Activated T-helper 1 cell treated with anti-CD3 and anti-CD28 coated beads, Interleukin-2, amount 50 U/mL, for 16 hours (primary cell): ENCODE results near the gene FBLN7.

Experiments used
- DNase-seq, 2 donors: peaks; one replicate each; pipeline ENCODE4 v3.0.0-alpha.2; 2020; ENCODE audit warnings: low read depth in 1 of 2, low spot score in 1 of 2

FBLN7 gene

DNA sequence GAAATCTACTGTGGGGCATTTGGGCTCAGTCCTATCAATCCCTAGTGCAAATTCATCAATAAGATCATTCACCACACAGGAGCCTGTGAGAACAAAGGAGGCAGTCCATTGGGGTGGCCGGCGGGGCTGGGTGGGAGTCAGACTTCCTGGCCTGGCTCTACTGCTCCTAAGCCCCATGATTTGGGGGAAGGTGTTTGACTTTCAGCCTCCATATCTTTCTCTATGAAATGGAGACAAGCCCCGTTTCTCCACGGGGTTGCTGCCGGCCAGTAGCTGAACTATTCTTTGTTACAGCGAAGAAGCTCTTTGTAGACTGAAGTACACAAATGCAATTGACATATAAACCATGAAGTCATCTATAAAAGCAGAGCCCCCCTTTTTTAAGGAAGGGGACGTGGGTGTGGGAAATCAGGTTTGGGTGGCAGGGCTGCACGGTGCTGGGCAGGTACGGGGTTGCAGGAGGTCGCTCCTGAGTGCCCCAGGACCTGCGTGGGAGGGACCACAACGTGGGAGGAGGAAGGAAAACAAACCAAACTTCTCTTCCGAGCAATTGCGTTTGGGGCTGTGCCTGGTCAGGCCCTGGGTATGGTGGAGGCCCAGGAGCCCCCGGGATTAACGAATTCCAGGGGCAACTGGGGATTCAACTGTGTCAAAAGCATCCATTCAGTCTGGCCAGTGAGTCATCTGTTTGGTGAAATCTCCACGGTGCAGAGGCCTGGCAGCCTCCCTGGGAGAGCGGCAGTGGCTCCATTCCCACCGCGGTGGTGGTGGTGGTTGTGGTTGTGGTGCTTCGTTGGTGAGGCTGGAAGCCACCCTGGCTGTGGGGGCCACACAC, 18.2 kb downstream of the FBLN7 start:
- no peak for DNase-seq

DNA sequence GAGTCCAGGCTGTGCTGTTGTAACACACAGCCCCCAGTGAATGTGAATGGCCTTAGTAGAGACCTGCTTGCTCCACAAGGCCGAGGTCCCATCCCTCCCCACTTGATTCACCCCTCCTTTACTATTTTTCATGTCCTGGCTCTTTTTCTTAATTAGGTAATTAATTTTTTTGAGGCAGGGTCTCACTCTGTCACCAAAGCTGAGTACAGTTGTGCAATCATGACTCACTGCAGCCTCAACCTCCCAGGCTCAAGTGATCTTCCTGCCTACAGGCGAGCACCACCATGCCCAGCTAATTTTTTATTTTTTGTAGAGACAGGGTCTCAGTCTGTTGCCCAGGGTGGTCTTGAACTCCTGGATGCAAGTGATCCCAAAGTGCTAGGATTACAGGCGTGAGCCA, 19.3 kb downstream of the FBLN7 start:
- DNase-seq = no peak

DNA sequence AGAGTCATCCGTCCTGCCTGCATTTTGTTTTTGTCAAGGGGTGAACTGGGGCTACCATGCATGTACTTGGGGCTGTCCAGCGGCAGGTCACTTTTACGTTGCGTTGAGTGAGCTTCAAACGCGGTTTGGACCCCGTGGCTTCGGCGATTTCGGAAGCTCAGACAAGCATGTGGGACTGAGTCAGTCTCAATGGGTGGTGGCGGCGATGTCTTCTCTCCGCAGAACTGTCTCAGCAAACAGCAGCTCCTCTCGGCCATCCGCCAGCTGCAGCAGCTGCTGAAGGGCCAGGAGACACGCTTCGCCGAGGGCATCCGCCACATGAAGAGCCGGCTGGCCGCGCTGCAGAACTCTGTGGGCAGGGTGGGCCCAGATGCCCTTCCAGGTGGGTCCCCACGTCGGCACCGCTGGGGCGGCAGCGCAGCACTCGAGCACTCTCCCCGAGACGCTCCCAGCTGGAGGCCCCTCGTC, 21.3 kb downstream of the FBLN7 start:
- no peak for DNase-seq

DNA sequence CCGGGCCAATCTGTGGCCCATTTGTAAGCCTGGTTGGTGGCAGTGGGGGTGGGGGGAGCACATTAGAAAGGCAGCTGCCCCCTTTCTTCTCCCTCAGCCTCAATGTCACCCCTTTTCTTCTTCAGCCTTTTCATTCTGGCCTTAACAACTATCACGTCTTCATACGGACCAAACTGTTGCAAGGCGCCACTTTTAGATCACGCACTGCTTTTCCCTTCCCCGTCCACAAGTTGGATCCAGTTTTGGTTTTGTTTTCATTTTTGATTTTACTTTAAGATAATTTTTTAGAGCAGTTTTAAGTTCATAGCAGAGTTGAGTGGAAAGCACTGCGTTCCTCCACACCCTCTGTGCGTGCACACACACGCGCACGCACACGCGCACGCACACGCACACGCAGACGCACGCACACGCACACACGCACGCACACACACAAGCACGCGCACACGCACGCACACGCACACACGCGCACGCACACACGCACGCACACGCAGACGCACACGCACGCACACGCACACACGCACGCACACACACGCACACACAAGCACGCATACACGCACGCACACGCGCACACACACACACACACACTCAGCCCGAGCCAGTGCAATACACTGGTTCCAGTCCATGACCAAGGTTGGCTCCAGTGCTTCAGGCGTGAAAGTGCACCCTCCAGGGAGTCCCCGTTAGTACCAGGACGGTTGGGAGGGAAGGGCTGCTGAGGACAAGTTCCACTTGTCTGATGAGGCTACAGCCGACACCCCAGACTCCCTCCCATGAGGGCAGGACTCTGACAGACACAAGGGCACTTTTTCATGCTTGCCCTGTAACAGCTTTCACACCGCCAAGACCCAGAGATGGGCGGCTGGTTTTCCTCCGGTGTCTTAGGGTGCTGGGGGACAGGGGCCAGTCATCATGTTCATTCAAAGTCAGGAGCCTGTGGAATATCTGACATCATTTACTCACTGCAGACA, 22.4 kb downstream of the FBLN7 start:
- no peak for DNase-seq

DNA sequence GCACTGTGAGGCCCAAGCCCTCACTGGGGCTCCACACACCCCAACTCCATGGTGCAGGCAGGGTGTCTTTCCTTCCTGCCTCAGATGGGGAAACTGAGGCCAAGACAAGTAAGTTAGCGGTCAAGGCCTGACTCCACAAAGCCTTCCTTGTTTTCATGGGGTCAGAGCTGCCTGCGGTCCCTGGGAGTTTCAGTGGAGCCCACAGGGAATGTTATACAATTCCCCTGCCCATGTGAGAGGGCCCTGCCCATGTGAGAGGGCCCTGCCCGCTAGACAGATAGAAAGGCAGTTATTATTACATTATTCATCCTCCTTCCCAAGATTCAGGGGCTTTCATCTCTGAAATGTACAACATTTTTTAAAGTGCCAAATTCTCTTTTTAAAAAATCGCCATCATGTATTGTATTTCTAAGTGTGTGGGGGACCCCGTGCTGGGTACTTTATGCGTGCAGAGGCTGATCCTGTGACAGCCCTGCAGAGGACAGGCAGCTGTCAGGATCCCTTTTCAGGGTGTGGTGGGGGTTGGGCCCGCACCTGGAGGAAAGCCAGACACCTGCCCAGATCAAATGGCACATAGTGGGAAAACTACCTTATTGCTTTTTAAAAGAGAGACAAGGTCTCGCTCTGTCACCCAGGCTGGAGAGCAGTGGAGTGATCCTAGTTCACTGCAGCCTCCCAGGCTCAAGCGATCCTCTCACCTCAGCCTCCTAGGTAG, 23.4 kb downstream of the FBLN7 start:
- no peak for DNase-seq

DNA sequence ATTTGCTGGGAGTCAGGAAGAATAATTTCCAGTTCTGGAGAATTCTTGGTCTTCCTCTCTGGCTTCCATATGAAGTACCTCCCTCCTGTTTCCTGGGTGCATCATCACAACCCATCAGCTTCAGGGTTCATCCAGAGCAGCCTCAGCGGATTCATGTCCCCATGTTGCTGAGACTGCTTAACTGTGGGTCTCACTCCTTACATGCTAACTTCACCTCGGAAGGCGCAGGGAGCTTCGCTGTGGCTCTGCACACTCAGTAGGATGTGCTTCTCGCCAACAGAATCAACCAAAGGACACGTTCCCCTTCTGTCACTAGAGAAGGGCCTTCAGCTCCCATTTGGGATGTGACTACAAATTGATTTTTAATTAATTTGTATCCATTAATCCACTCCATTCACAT, 24.2 kb downstream of the FBLN7 start:
- no peak for DNase-seq

DNA sequence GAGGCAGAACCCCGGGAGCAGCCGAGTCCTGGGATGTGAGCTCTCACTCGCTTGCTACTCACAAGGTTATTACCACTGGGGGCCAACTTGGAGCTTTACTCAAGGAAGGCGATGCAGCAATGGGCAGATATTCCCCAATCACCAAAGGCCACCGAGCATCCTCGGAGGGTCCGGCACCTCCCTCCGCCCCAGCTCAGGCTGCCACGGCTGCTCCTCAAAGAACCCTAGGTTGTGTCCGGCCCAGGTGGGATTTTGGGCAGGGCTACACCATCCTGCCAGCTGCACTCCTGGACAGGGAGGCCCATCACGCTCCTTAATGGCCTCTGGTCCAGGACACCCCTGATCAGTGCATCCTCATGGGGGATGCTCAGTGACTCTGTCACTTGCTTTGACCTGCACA, 24.8 kb downstream of the FBLN7 start:
- DNase-seq = no peak

DNA sequence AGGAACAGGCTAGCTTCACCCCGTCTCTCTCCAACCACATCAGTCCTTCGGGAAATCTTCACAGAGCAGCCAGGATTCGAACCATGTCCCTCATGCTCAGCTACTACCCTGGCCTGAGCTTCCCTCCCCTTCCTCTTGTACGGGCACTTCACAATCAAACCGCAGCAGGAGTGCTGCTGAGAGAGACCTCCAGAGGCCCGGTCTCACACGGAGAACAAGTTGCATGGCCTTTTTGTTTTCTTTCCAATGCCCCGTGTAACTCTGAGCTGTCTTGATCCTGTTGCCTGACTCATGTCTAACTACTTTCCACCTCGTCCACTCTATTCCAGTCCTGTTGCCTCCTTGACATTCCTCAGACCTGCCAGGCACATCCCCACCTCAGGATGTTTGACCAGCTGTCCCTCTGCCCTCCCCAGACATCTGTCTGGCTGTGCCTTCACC, 25.4 kb downstream of the FBLN7 start:
- no peak for DNase-seq

DNA sequence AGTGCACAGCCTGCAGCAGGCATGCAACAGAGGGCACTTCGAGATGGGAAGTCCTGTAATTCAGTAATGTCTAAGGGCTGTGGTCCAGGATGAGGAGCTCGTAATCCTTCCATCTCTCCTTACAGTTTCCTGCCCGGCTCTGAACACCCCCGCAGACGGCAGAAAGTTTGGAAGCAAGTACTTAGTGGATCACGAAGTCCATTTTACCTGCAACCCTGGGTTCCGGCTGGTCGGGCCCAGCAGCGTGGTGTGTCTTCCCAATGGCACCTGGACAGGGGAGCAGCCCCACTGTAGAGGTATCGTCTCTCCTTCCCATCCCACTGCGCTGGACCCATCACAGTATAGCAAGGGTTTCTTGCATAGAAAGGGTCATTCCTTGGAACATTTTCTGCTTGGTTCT, 26.7 kb downstream of the FBLN7 start:
- DNase-seq = no peak

DNA sequence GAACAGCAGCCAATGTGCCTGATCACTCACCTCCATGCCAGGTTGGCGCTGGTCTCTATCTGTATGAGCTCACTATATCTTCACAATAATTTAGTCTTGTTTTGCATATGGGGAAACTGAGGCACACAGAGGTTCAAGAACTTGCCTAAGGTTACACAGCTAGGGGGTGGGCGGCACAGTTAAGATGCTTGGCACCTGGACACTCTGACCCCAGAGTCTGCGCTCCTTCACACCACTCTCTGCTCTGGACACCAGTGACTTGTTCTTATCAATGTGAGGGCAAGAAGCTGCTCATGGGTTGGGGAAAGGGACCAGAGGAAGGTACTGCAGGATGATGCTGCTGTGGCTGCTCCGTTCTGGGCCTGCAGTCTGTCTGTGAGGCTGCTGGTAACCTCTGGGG, 27.1 kb downstream of the FBLN7 start:
- DNase-seq = no peak

DNA sequence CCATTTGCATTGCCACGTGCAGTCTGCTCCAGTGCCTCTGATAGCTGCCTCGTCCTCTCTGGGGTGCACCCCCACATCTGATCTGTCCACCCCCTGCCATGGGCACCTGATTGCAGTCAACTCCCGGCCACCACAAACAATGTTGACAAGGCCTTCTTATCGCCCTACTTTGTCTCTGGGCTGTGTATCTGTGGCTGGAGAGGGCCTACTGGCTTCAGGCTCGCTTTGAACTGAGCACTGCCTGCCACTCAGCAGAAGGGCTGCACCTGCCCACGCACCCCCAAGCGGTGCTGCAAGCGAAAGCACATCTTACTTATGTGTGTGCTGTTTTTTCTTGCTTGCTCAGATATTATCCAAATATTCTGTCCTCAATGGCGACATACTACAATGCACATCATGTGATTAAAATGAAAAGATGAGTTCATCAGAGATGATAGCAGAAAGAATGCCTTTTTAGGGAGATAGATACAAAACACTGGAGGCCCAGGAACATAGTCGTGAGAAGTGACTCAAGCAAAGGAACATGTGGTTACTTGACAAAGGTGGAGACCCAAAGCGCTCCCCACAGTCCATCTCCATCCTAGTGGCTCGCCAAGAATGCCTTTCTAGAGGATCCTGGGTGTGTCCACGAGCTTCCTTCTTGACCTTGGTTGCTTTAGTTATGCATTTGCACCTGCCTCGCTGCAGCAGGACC, 28.8 kb downstream of the FBLN7 start:
- DNase-seq = no peak

DNA sequence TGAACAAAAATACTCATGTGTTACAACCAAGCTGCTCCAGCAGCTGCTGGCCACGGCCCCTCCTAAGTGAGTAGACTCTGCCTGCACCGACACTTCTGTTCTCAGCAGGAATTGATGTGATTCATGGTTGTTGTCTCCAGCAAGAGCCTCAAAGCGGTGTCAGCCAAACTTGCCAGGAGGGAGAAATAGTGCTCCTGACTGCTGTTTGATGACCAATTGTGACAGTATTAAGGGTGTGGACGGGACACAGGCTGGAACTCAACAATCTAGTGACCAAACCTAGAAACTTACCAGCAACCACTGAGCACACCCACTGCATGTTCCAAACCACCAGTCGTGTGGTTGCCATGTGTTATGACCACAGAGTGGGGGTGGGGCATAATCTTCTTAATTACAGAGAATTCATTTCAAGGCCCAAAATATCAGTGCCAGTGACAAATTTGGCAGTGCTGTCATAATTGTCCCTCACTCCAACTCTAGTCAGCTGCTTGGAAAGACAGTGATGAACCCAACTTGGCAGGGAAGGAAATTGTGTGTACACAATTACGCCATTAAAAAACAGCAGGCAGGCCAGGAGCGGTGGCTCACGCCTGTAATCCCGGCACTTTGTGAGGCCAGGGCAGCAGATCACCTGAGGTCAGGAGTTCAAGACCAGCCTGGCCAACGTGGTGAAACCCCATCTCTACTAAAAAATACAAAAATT, 30.4 kb downstream of the FBLN7 start:
- no peak for DNase-seq

DNA sequence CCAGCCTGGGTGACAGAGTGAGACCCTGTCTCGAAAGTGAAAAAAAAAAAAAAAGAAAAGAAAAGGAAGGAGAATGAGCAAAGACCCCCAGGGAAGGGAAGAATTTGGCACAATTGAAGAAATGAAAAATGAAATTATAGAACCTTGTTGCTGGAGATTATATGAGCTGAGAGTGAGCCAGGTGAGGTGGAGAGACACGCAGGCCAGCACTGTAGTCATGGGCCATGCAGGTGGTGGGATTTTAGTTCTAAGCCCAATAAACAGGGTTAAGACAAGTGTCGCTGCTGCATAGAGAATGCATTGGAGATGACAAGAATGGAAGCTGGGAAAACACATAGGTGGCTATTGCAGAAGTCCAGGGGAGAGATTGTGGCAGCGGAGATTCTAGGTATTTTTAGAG, 32.3 kb downstream of the FBLN7 start:
- no peak for DNase-seq

DNA sequence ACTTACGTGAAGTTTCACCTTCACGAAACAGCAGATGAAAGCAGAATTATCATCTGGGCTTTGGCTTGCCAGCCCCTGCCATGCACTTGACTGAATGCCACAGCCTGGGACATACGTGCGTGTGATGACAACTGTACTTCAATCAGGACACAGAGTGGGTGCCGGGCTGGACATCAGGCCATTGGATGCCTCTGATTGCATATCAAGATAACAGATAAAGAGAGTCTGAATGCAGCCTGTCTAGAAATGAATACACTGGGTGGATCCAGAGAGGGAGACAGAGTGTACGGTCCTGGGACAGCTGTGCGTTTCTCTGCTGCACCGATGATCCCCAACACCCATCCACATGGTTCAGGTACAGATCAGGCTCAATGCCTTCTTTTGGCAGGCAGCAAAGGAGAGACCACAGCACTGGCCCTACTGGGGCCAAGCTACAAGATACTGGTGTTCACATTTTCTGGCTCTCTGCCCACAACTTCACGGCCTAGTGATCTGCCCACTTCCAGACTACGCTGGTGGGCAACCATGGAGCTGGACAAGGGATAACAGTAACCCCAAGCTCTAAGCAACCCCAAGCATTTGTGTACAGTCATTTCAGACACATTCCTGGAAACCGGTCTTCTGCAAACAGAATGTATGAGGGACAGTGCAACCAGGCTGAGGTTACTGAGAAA, 35.6 kb downstream of the FBLN7 start:
- no peak for DNase-seq

DNA sequence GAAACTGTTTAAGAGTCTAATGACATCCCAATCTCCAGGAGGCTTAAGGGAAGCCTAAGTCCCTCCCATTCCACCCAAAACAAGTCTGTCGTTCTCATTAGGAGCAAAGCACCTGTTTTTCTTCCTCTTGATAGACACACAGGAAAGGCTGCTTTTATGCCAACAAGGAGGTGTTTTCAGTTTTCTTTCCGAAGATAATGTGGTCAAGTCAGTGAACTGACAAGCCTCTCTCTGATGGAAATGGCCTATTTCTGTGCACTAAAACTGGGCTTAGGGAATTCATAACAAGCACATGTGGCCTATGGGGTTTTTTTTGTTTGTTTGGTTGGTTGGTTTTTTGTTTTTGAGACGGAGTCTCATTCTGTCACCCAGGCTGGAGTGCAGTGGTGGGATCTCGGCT, 36.2 kb downstream of the FBLN7 start:
- no peak for DNase-seq

DNA sequence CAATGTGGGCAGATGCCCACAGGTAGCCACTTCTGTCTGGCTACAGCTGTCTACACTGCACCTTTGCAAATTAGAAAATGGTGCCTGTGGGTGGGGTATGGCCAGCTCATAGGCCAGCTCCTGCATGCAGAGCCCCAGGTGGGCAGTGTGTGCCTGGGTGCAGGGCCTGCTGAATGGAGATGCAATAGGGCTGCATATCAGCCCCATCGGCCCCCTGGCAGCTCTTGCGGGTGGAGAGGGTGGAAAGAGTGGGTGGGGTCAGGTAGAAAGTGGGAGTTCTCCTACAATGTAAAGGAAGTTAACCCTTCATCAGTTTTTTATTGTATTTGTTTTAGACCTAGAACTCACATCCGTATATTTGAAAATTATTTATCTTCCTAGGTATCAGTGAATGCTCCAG, 37.1 kb downstream of the FBLN7 start:
- no peak for DNase-seq

DNA sequence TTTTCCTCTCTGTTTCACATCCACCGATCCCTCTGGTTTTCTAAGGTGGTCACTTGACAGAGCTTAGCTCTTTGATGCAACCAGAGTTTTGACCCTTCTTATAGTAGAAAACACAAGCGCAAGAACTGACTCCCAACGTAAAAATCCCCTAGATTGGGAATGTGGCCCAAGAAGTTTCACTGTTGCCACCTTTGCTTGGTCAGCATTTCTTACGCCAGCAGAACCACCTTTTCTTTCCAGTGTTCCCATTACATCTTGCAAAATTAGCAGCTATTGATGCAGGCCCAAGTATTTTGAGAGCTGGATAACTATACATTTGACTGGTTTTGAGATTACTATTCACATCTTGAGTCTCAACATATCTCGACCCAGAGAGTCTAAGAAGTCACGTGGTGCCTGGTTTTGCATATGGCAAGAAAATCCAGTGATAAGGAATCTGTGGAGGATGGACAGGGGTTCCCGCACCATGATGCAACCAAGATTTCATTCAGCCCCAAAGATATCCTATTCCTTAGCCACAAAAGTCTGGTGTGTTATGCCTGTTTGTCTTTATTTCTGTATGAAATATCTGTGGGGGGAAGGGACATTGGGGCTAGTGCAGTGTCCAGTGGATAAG, 37.9 kb downstream of the FBLN7 start:
- no peak for DNase-seq

DNA sequence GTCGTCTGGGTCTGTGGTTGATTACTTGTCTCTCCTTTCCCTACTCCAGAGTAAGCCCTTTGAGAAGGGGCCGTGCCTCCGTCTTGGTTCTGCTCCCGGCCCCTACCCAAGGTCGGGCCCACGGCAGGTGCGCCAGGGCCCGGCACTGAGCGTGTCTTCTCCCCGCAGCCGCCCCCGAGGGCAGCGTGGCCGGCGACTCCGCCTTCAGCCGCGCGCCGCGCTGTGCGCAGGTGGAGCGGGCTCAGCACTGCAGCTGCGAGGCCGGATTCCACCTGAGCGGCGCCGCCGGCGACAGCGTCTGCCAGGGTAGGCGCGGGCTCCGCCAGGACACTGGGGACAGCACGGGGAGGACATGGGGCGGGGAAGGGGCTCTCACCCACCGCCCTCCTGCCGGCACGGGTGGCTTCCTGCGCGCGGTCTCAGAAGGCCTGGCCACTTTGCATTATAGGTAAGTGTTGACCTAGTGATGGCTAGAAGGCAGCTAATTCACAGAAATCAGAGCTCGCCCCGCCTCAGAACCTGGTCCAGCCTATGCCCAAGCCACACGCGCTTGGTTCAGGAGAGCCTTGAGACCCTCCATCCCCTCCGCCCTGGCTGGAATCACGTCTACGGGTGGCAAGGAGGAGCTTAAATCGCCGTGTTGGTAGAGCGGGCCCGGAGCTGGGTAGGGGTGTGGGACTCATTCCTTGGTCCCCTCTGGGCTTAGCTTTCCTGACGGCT, 43.5 kb downstream of the FBLN7 start:
- peak; percentile 45 to 62 for DNase-seq
